ENCODE measurements around the gene RABL6.
"Not testable (repeated sequence)": the region's sequence is repeated elsewhere in the genome, so short reads cannot be mapped to it uniquely, and the experiment has no call there.

RABL6 gene

GRCh38 chr9:136807281-136808074 lies at the start of gene RABL6:
Gene RABL6, plus strand, starts transcription at chr9:136807948. Its CDS starts 249 bp downstream, at chr9:136808197.
- in situ Hi-C loops (cut with MboI; ENCODE audit: low sequenced_read_pairs) = no loop called here

GRCh38 chr9:136759001-136759400 lies 48.7 kb upstream of the RABL6 start:
- in situ Hi-C loops (cut with MboI; ENCODE audit: low sequenced_read_pairs) = no loop called here

GRCh38 chr9:136759436-136760325 lies 48.1 kb upstream of the RABL6 start:
- in situ Hi-C loops (cut with MboI; ENCODE audit: low sequenced_read_pairs) = no loop called here

GRCh38 chr9:136760424-136760823 lies 47.3 kb upstream of the RABL6 start:
- in situ Hi-C loops (cut with MboI; ENCODE audit: low sequenced_read_pairs) = no loop called here

GRCh38 chr9:136760834-136761544 lies 46.8 kb upstream of the RABL6 start:
- in situ Hi-C loops (cut with MboI; ENCODE audit: low sequenced_read_pairs) = not testable (repeated sequence)

- in situ Hi-C loops (cut with MboI; ENCODE audit: low sequenced_read_pairs) = no loop called here
Observed at GRCh38 chr9:136761545-136761981, 46.2 kb upstream of the RABL6 start.

- in situ Hi-C loops (cut with MboI; ENCODE audit: low sequenced_read_pairs) = no loop called here
Observed at GRCh38 chr9:136762221-136762691, 45.5 kb upstream of the RABL6 start.

GRCh38 chr9:136762915-136763648 lies 44.7 kb upstream of the RABL6 start:
- in situ Hi-C loops (cut with MboI; ENCODE audit: low sequenced_read_pairs) = no loop called here

- in situ Hi-C loops (cut with MboI; ENCODE audit: low sequenced_read_pairs) = no loop called here
Observed at GRCh38 chr9:136763649-136764035, 44.1 kb upstream of the RABL6 start.

GRCh38 chr9:136764301-136764891 lies 43.4 kb upstream of the RABL6 start, which contains the start of gene LCN15:
Gene LCN15, minus strand, starts transcription at chr9:136764518. Its CDS starts 30 bp downstream, at chr9:136764488.
- in situ Hi-C loops (cut with MboI; ENCODE audit: low sequenced_read_pairs) = no loop called here

- in situ Hi-C loops (cut with MboI; ENCODE audit: low sequenced_read_pairs) = no loop called here
Observed at GRCh38 chr9:136765041-136765440, 42.7 kb upstream of the RABL6 start.

GRCh38 chr9:136765745-136766409 lies 41.9 kb upstream of the RABL6 start:
- in situ Hi-C loops (cut with MboI; ENCODE audit: low sequenced_read_pairs) = not testable (repeated sequence)

GRCh38 chr9:136766410-136767120 lies 41.2 kb upstream of the RABL6 start:
- in situ Hi-C loops (cut with MboI; ENCODE audit: low sequenced_read_pairs) = not testable (repeated sequence)

GRCh38 chr9:136769710-136770191 lies 38.0 kb upstream of the RABL6 start:
- in situ Hi-C loops (cut with MboI; ENCODE audit: low sequenced_read_pairs) = no loop called here

- in situ Hi-C loops (cut with MboI; ENCODE audit: low sequenced_read_pairs) = no loop called here
Observed at GRCh38 chr9:136771907-136772415, 35.8 kb upstream of the RABL6 start.

GRCh38 chr9:136773386-136774044 lies 34.2 kb upstream of the RABL6 start:
- in situ Hi-C loops (cut with MboI; ENCODE audit: low sequenced_read_pairs) = no loop called here

- in situ Hi-C loops (cut with MboI; ENCODE audit: low sequenced_read_pairs) = loop anchor here (25.0 kb wide), 1 partner anchor 263 kb away; the partner anchor contains the start of genes ABCA2, FUT7 and NPDC1
Observed at GRCh38 chr9:136774416-136775045, 33.2 kb upstream of the RABL6 start.

All from HL-60/S4 treated with retinoic acid at 250 ng/mL for 4 days and 3 days (cell line).